ENCODE measurements around the gene RAC3. TPM values are rescaled to one million over a fixed set of nuclear protein-coding genes. Genes with fewer than 3 reads are reported as not detected.

RAC3 gene
- total and polyA plus RNA-seq, 9 of the 15 experiments (the other 6 are each of a cell fraction or from before 2014, with no cell fraction given), result 0.23 to 292 (median 118) TPM

DNA sequence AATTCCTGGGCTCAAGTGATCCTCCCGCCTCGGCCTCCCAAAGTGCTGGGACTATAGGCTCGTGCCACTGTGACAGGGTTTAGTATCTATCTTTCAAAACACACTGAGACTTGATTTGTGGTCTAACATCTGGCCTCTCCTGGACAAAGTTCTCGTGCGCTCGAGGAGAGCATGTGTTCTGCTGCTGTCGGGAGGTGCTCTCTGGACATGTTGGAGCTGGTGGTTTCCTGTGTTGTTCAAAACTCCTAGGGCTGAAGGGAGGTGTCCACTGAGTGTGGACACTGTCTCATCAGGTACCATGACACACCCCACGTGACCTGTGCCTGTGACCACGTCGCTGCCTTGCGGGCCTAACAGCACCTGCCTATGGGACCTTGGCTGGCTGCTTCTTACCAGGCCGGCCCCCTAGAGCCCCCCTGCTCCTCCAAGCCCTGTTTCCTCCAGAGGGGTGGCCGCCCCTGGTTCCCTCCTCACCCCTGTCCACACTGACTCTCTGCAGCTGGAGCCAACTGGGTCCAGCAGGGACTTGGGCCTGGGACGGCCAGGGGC is 14.5 kb downstream of the RAC3 start:
- no peaks in the 10 kb centered on the region for H3K9me3 ChIP-seq (replicated peaks; ENCODE audit: control insufficient read depth, insufficient read depth, low read depth, low read length)
- H3K79me2 ChIP-seq (ENCODE audit: control insufficient read depth, insufficient read depth, low read length), result peaks cover 8% of the 10 kb centered on the region; the same call in 2 of the 3 replicates
- in situ Hi-C loops (cut with MboI) (no loop called here), intact Hi-C loops (cut with micrococcal nuclease) (no loop called here)
- H3K4me2 ChIP-seq (ENCODE audit: insufficient read depth, low read length), result no peak overlapping the region
- H3K27me3 ChIP-seq (ENCODE audit: control insufficient read depth in 2 of 2, insufficient read depth in 2 of 2, low read length in 2 of 2), result no peaks in the 10 kb centered on the region
- H2AFZ ChIP-seq (ENCODE audit: low read depth, low read length), result no peak overlapping the region
- DNase-seq (ENCODE audit: extremely low read depth in 1 of 4, low spot score in 3 of 4), result no peak
- POLR2A ChIA-PET, result no interaction called here
- no peak overlapping the region for H3K4me3 ChIP-seq
- H3K9me1 ChIP-seq (ENCODE audit: control insufficient read depth, insufficient read depth, low read length), result peaks cover 2% of the 10 kb centered on the region
- H4K20me1 ChIP-seq (replicated peaks; ENCODE audit: control insufficient read depth, insufficient read depth, low read length), result no peaks in the 10 kb centered on the region
- peaks cover 5 to 62% of the 10 kb centered on the region in 2 experiments; a peak in 3 of 5 replicates for H3K4me1 ChIP-seq (replicated peaks in 1 of 2; ENCODE audit: control insufficient read depth in 2 of 2, insufficient read depth in 2 of 2, low read length in 2 of 2)
- H3K9ac ChIP-seq (ENCODE audit: insufficient read depth in 1 of 2, low read depth in 2 of 2, low read length in 2 of 2), result peak overlapping the region in 1 of 2 experiments; percentile 61; a peak in 1 of 4 replicates
- no peak overlapping the region for H3K27ac ChIP-seq (ENCODE audit: extremely low read depth, low read depth, low read length)
- BruUV-seq (replicated peaks), result no TSS peak
- 61% methylated on average over 14 of the region's 14 CpGs for WGBS (ENCODE audit: insufficient coverage, low coverage, missing lambda C conversion rate)
- no peak for TF ChIP-seq POLR3A (IDR thresholded peaks at IDR 0.05; ENCODE audit: borderline replicate concordance, extremely low read depth, insufficient read depth, insufficient read length)
- TF ChIP-seq ZC3H8 (IDR thresholded peaks at IDR 0.05), result no peak
- no peak for TF ChIP-seq SLC30A9 (CRISPR knock-in tag; IDR thresholded peaks at IDR 0.05)
- no peak for TF ChIP-seq CREM (IDR thresholded peaks at IDR 0.05; ENCODE audit: low read depth)
- peak; percentile 27; the same call in 1 of the 2 replicates for TF ChIP-seq POLR2G (IDR thresholded peaks at IDR 0.05; ENCODE audit: low read depth, low read length)
- TF ChIP-seq, protein P1, sequence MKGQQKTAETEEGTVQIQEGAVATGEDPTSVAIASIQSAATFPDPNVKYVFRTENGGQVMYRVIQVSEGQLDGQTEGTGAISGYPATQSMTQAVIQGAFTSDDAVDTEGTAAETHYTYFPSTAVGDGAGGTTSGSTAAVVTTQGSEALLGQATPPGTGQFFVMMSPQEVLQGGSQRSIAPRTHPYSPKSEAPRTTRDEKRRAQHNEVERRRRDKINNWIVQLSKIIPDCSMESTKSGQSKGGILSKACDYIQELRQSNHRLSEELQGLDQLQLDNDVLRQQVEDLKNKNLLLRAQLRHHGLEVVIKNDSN (CRISPR knock-in tag; IDR thresholded peaks at IDR 0.05), result peak; percentile 34; the same call in 1 of the 2 replicates
- TF ChIP-seq ZNF668 (CRISPR knock-in tag; IDR thresholded peaks at IDR 0.05), result no peak
- H3K36me3 ChIP-seq (ENCODE audit: control insufficient read depth, insufficient read depth, low read length), result peaks cover 36% of the 10 kb centered on the region; the same call in 2 of the 3 replicates
- FAIRE-seq, result peak; percentile 29
- no peak; the same call in 2 of the 3 replicates for ATAC-seq
- CTCF ChIA-PET (ENCODE audit: low intra/inter-chr PET ratio), result no interaction called here

Measured in K562 (cell line).